Adrenal gland (tissue), 5 donors: Measurements from ENCODE around the gene HIPK4.

ENCODE experiments used
- POLR2A ChIP-seq, 2 donors: fragments of 450-650 bp; IDR thresholded peaks; one replicate each; pipeline ENCODE4 v1.6.1; 2017; ENCODE audit warnings: antibody characterized with exemption in 2 of 2, mild to moderate bottlenecking in 2 of 2, moderate library complexity in 1 of 2
- TF ChIP-seq, protein P1 (sequence below), 6 experiments: fragments of 450-650 bp in 4 of 6; fragments of 200-600 bp in 2 of 6; sonication (generic) in 1 of 6; IDR thresholded peaks; 1 replicate in 5 of 6; 2 replicates in 1 of 6; pipeline versions ENCODE4 v1.5.1 to v1.8.0; 2016 to 2021; ENCODE audit warnings: antibody characterized with exemption in 6 of 6, mild to moderate bottlenecking in 2 of 6, moderate library complexity in 1 of 6
- donor health status: DM: no; HTN: no; CAD: no.

DNA sequence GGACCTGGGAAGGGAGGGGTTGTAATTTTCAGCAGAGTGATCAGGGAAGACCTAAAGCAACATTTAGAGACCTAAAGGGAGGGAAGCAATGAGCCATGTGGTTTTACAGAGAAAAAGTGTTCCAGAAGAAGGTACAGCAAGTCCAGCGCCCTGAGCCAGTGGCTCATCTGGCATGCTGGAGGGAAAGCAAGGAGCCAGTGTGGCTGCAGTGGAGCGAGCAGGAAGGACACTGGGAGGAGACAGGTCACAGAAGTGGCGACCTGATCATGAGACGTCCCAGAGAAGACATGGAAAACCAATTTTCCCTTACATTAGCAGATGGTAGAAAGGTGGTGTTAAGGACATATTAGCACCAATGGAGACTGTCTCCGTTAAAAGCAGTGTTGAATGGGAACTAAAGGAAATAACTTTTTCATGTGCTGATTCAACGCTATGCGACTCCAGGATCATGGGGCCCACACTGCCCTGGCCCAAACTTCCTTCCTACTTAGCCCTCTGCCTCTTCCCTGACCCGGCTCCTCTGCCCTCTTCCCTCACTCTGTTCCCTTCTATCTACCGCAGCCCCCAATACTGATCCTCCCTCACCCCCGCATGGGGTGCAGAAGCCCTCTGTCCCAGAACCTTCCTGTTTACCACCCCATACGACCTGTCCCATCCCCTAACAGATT is 47.2 kb downstream of the HIPK4 start:
- no peak for TF ChIP-seq POLR2A (IDR thresholded peaks at IDR 0.05)
- TF ChIP-seq, protein P1, sequence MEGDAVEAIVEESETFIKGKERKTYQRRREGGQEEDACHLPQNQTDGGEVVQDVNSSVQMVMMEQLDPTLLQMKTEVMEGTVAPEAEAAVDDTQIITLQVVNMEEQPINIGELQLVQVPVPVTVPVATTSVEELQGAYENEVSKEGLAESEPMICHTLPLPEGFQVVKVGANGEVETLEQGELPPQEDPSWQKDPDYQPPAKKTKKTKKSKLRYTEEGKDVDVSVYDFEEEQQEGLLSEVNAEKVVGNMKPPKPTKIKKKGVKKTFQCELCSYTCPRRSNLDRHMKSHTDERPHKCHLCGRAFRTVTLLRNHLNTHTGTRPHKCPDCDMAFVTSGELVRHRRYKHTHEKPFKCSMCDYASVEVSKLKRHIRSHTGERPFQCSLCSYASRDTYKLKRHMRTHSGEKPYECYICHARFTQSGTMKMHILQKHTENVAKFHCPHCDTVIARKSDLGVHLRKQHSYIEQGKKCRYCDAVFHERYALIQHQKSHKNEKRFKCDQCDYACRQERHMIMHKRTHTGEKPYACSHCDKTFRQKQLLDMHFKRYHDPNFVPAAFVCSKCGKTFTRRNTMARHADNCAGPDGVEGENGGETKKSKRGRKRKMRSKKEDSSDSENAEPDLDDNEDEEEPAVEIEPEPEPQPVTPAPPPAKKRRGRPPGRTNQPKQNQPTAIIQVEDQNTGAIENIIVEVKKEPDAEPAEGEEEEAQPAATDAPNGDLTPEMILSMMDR (IDR thresholded peaks at IDR 0.05), result no peak
